NCI-H524 treated with DMSO at 0.1 percent for 48 hours (cell line): ENCODE results near the gene WDR45B.
"Not testable (repeated sequence)": the region's sequence is repeated elsewhere in the genome, so short reads cannot be mapped to it uniquely, and the experiment has no call there.

Source experiments
- DNase-seq: peaks from one replicate; lab custom pipeline; 2025; lab: John Stamatoyannopoulos, UW

Gene WDR45B

GRCh38 chr17:82657926-82658325 is 9.7 kb upstream of the WDR45B start:
- no peak for DNase-seq

GRCh38 chr17:82656266-82656665 is 8.0 kb upstream of the WDR45B start:
- no peak for DNase-seq

GRCh38 chr17:82655523-82655922 is 7.3 kb upstream of the WDR45B start:
- DNase-seq: no peak

DNA sequence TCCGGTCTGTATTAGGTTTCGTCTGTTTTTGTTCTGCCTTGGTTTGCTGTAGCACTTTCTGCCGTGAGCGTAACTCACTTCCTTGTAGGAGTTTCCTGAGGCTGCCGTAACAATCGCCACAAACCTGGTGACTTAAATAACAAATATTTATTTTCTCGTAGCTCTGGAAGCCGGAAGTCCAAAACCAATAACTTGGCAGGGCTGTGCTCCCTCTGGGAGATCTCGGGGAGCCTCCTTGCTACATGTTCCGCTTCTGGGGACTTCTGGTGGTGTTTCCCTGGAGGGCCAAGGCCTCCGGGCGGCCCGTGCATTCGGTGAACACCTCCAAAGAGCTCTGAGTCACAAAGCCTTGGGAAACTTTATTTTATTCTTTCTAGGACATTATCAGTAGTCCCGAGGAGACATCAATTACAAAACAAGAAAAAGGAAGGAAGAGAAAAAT is 6.8 kb upstream of the WDR45B start:
- no peak for DNase-seq

DNA sequence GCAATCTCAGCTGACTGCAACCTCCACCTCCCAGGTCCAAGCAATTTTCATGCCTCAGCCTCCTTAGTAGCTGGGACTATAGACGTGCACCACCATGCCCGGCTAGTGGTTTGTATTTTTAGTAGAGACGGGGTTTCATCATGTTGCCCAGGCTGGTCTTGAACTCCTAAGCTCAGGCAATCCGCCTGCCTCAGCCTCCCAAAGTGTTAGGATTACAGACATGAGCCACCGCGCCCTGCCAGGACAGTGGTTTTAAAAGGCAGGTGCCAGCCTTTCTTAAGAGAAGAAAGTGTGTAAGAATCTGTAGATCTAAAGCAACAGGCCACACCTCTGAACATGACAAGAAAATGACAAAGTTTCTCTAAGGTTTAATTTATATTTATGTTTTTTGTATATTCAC is 6.4 kb upstream of the WDR45B start:
- DNase-seq: not testable (repeated sequence)

DNA sequence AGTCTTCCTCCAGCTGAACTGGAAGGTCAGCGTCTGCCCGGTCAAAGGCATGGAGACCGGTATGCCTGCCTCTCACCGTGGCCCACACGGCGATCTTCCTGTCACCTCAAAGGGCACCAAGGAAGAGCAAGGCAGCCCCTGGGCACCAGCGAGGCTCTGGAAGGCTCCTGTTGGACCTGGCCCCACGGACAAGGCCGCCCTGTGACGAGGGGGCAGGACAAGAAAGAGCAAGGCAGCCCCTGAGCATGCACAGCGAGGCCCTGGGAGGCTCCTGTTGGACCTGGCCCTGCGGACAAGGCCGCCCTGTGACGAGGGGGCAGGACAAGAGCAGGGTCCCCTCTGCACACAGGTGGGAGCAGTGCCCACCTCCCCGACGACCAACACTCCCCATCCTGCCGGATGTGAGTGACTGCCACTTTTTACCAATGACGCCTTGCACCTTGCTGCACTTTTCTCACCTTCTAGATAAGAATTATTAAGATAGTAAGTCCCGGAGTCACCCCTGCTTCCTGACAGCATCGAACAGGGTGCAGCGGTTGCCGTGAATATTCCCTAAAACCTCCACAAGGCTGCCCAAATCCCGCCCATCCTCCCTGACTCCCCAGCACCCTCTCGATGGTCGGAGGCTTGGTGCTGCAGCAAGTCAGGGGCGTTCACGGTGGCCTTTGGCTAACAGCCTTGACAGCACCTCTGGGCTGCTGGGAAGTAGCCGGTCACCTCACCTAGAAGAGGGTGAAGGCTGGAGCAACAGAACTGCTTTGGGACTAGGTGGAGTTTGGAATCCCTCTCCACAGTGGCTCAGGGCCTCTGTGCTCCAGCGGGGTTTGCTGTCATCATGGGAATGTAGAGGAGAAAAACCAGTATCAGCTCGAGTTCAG is 5.6 kb upstream of the WDR45B start:
- DNase-seq: no peak

DNA sequence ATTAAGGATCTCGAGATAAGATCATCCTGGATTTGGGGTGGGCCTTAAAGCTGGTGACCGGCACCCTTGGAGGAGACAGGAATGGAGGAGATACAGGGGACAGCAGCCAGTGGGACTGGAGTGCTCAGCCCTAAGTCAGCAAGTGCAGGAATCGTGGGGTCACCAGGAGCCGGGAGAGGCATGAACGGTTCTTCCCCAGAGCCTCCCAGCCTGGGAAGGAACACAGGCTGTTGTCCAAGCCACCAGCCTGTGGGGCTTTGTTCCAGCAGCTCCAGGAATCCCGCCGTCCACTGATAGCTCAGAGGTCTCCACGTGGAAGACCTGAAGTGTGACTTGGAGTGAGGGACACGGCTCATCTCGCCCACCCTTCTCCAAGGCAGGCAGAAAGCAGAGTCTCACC is 2.5 kb upstream of the WDR45B start:
- no peak for DNase-seq

GRCh38 chr17:82649501-82650261 is 1.4 kb upstream of the WDR45B start:
- DNase-seq: no peak

DNA sequence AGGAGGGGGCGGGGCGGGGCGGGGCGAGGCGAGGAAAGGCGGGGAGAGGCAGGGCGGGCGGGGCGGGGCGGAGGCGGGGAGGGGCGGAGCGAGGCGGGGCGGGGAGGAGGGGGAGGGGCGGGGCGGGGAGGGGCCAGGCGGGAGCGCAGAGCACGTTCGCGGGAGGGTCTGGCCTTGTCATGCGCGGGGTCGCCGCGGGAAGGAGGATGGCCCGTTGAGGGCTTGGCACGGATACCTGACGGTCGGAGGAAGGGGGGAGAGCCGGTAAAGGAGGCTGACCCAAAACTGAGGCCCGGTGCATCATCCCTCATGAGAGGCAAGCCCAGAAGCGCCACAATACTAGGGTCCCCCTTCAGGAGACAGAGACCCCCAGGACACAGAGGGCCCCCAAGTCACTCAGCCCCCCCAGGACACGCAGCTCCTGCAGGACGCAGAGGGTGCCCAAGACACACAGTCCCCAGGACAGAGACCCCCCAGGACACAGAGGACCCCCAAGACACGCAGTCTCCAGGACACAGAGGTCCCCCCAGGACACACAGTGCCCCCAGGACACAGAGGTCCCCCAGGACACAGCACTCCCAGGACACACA is 593 bp upstream of the WDR45B start:
- no peak for DNase-seq

DNA sequence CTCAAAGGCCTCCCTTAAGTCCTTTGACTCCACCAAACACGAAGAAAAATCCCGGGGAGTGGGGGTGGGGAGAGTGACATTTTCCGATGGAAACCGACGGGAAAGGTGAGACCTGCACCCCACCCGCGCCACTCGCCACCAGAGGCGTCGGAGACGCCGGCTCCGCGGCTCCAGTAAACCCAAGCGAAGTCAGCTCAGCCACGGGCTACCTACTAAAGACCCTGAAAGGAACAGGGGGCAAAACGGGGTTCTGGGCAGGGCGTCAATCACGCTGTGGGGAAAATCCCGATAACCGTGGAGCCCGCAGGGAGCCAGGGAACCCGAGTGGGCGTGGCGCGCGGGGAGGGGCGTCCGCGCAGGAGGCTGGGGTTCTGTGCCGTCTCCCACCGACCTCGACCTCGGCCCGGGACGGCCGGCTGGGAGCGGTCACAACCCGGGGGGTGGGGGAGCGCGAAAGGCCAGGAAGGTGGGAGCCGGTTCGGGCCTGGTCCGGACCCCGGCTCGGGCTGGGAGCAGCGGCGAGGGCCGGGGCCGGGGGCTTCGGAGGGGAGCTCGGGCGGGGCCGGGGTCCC is 565 bp downstream of the WDR45B start:
- no peak for DNase-seq

- DNase-seq: no peak
Measured at GRCh38 chr17:82645516-82645915, 2.7 kb downstream of the WDR45B start.

- no peak for DNase-seq
Measured at GRCh38 chr17:82644148-82644547, 4.1 kb downstream of the WDR45B start.

GRCh38 chr17:82642022-82642421 is 6.2 kb downstream of the WDR45B start:
- DNase-seq: no peak

- DNase-seq: no peak
Measured at GRCh38 chr17:82640036-82640435, 8.2 kb downstream of the WDR45B start.

GRCh38 chr17:82639628-82640027 is 8.6 kb downstream of the WDR45B start:
- DNase-seq: no peak

DNA sequence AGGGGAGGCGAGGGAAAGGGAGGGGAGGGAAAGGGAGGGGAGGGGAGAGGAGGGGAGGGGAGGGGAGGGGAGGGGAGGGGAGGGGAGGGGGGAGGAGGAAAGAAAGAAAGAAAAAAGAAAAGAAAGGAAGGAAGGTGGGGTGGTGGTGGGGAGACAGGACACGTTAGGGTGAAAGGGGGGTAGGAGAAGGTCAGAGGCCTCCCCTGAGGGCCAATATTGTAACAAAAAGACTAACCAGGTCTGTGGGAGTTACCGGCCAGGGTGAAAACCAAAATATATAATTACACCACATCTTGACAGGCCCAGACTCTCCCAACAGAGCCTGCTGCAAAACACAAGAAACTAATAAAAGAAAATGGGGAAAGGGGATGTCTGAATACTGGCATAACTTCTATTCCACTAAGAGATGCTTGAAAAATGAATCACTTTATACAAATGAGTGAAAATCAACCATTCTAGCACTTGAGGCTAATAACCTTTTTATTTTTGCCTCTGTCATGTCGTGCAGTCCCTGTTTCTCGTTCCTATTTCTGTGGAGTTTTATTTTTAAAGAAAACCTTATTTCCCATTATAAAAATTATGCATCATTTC is 10.0 kb downstream of the WDR45B start:
- no peak for DNase-seq

DNA sequence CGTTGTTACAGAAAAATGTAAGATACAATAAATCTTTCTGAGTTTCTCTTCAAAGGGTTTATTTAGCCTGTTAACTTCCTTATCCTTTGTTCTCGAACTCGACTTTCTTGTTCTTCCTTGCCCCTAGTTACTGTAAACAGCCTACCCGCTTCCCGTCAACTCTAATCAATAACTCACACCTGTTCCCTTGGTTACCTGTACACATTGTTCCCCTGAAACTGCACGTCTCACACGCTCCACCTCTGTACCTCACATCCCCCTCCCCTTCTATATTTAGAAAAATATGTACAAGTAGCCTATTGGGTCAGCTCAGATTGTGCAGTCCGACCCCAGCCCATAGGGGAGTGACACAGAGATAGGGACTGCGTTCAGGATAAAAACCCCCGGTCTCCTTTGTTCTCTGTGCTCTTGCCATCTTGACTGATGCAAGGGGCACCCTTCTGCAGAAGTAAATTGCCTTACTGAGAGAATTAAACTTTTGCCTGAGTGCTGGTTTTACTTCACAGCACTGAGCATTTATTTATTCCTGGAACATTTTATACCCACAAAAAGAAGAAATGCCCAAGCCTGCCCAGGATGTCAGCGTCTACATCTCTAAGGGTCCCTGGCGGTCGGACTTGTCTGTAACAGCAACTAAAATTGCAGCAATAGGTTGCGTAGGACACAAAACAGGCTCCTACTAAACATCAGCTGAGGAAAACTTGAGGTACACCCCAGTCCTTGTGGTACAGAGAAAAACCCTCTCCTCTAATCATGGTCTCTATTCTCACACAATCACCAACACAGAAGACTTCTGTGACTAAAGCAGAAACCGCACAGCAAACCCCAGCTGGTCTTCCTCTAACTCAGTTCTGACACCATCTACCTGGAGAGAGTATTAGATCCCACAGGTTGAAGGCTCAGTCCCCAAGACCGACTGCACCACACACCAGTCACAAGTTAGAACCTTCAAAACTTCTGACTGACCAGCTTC is 11.3 kb downstream of the WDR45B start:
- no peak for DNase-seq

GRCh38 chr17:82633343-82633742 is 14.9 kb downstream of the WDR45B start:
- DNase-seq: no peak

DNA sequence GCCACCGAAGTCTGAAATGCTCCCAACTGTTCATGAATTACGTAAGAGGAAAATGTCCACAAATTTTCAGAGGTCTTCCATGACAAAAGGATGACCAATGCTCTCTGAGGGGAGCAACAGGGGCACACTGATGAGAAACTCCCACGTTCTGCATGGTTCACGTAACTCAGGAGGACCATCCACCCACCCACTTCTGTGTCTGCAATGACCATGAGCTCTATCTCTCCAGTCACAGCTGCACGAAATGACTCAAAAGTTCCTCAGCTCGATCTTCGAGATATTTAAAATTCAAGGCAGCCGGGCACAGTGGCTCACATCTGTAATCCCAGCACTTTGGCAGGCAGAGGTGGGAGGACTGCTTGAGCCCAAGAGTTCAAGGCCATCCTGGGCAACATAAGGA is 15.8 kb downstream of the WDR45B start:
- DNase-seq: no peak

DNA sequence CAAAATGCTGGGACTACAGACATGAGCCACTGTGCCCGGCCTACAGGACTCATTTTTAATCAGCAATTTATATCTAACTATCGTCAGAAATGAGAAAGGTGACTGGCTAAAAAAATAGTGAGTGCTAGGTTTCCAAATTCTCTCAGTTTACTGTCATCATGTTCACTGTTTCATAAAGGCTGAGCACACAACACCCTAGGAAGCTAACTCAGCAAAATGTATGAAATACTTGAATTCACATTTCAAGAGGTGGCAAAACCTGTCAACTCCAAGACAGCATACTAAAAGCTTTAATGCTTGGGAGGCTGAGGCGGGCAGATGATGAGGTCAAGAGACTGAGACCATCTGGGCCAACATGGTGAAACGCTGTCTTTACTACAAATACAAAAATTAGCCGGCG is 16.7 kb downstream of the WDR45B start:
- no peak for DNase-seq

GRCh38 chr17:82630212-82630611 is 18.0 kb downstream of the WDR45B start:
- DNase-seq: no peak
